Tibial nerve (tissue), 4 donors: ENCODE results near the gene SPINK9. TPM values are rescaled to one million over a fixed set of nuclear protein-coding genes. Genes with fewer than 3 reads are reported as not detected.

Experiments used
- DNase-seq, 2 donors: peaks; one replicate each; pipeline ENCODE4 v3.0.0-alpha.2; 2019; ENCODE audit warnings: low spot score in 2 of 2
- H3K27ac ChIP-seq, 4 donors: fragments of 200-600 bp; sonication (generic) in 3 of 4; one replicate each; pipeline ENCODE4 v1.5.1; 2017 to 2019; ENCODE audit warnings: mild to moderate bottlenecking in 1 of 4
- H3K27me3 ChIP-seq, 2 donors: fragments of 200-600 bp; sonication (generic) in 1 of 2; one replicate each; pipeline versions ENCODE4 v1.5.1 to v1.6.0; 2017 to 2019
- H3K36me3 ChIP-seq, 3 donors: fragments of 200-600 bp; sonication (generic); one replicate each; pipeline ENCODE4 v1.5.1; 2018 to 2019
- H3K4me1 ChIP-seq, 4 donors: fragments of 200-600 bp; sonication (generic) in 3 of 4; one replicate each; pipeline ENCODE4 v1.5.1; 2017 to 2019
- H3K4me3 ChIP-seq, 4 donors: fragments of 200-600 bp; sonication (generic) in 3 of 4; one replicate each; pipeline ENCODE4 v1.5.1; 2017 to 2019; ENCODE audit warnings: mild to moderate bottlenecking in 1 of 4, moderate library complexity in 1 of 4
- H3K9me3 ChIP-seq, 4 donors: fragments of 200-600 bp; sonication (generic) in 3 of 4; one replicate each; pipeline ENCODE4 v1.5.1; 2017 to 2019
- CTCF ChIP-seq, 5 experiments: fragments of 200-600 bp in 3 of 5; fragments of 450-650 bp in 2 of 5; sonication (generic) in 3 of 5; IDR thresholded peaks; one replicate each; pipeline ENCODE4 v1.5.1; 2016 to 2019; ENCODE audit warnings: antibody characterized with exemption in 5 of 5, mild to moderate bottlenecking in 3 of 5, moderate library complexity in 2 of 5
- EP300 ChIP-seq, 2 donors: sonication (generic); formaldehyde crosslinking; IDR thresholded peaks; one replicate each; pipeline ENCODE4 v1.6.1; 2017; ENCODE audit warnings: antibody characterized with exemption in 2 of 2, mild to moderate bottlenecking in 1 of 2
- POLR2A ChIP-seq, 2 donors: fragments of 450-650 bp; IDR thresholded peaks; one replicate each; pipeline ENCODE4 v1.6.1; 2017; ENCODE audit warnings: antibody characterized with exemption in 2 of 2, mild to moderate bottlenecking in 2 of 2, moderate library complexity in 2 of 2
- WGBS, 2 donors: methylation state at CpG; one replicate each; pipeline ENCODE4 v1.1.5; 2018; 5-methylcytosine and 5-hydroxymethylcytosine counted together
- total RNA-seq, 4 donors: library from RNA; depleted of rRNA; stranded (reverse); fragments of >200 nt; gene quantifications; one replicate each; pipeline ENCODE4 v1.1.0, GENCODE V29; 2016

SPINK9 gene
- not detected for total RNA-seq

- Histone ChIP-seq H3K4me1 (no peaks in the 10 kb centered on the region), H3K27ac (no peak within 1 kb of the TSS), H3K4me3 (no peak within 1 kb of the TSS), H3K27me3 (no peaks in the 10 kb centered on the region), H3K9me3 (peaks cover 0 to 16% (median 2%) of the 10 kb centered on the region in 4 donors), H3K36me3 (peaks cover 0 to 17% (median 0%) of the 10 kb centered on the region in 3 donors)
- 87 to 93% methylated on average over 3 of the region's 3 CpGs for WGBS, 2 donors
- no peak for DNase-seq
- TF ChIP-seq EP300 (IDR thresholded peaks at IDR 0.05) (no peak), CTCF (IDR thresholded peaks at IDR 0.05) (no peak), POLR2A (IDR thresholded peaks at IDR 0.05) (no peak)
Measured at GRCh38 chr5:148335259-148335658, at the start of gene SPINK9. TSS of gene SPINK9 (plus strand) at chr5:148335559. CDS start at chr5:148335614, 55 bp downstream.

- DNase-seq = no peak
- 66 to 75% methylated on average over 6 of the region's 6 CpGs for WGBS, 2 donors
- no peaks in the 10 kb centered on the region for H3K4me1 ChIP-seq
- no peak for TF ChIP-seq EP300 (IDR thresholded peaks at IDR 0.05)
- no peak for TF ChIP-seq POLR2A (IDR thresholded peaks at IDR 0.05)
- TF ChIP-seq CTCF (IDR thresholded peaks at IDR 0.05) = no peak
- H3K4me3 ChIP-seq = no peak overlapping the region
- no peaks in the 10 kb centered on the region for H3K27me3 ChIP-seq
- peaks cover 0 to 17% (median 0%) of the 10 kb centered on the region in 3 donors for H3K36me3 ChIP-seq
- no peak overlapping the region for H3K27ac ChIP-seq
- H3K9me3 ChIP-seq = peaks cover 0 to 4% (median 2%) of the 10 kb centered on the region in 4 donors
Measured at GRCh38 chr5:148290271-148291195, 44.8 kb upstream of the SPINK9 start.

GRCh38 chr5:148297731-148298130, 37.6 kb upstream of the SPINK9 start:
- Histone ChIP-seq H3K4me3 (no peak overlapping the region), H3K27ac (no peak overlapping the region), H3K27me3 (no peaks in the 10 kb centered on the region), H3K9me3 (no peaks in the 10 kb centered on the region), H3K36me3 (no peaks in the 10 kb centered on the region), H3K4me1 (no peaks in the 10 kb centered on the region)
- TF ChIP-seq EP300 (IDR thresholded peaks at IDR 0.05) (no peak), POLR2A (IDR thresholded peaks at IDR 0.05) (no peak), CTCF (IDR thresholded peaks at IDR 0.05) (no peak)
- no peak for DNase-seq
- WGBS, 2 donors = 70 to 74% methylated on average over 4 of the region's 4 CpGs

- no peaks in the 10 kb centered on the region for H3K27me3 ChIP-seq
- H3K36me3 ChIP-seq = no peaks in the 10 kb centered on the region
- DNase-seq = no peak
- TF ChIP-seq CTCF (IDR thresholded peaks at IDR 0.05) = no peak
- peaks cover 0 to 11% (median 0%) of the 10 kb centered on the region in 4 donors for H3K9me3 ChIP-seq
- H3K27ac ChIP-seq = no peak overlapping the region
- H3K4me3 ChIP-seq = no peak overlapping the region
- no peaks in the 10 kb centered on the region for H3K4me1 ChIP-seq
- 83 to 89% methylated on average over 1 of the region's 1 CpG for WGBS, 2 donors
Measured at GRCh38 chr5:148306446-148306845, 28.9 kb upstream of the SPINK9 start.

- 81 to 83% methylated on average over 3 of the region's 3 CpGs for WGBS, 2 donors
Measured at GRCh38 chr5:148309019-148309418, 26.3 kb upstream of the SPINK9 start.

More at GRCh38 chr5:148309019-148309418, 26.3 kb upstream of the SPINK9 start:
- DNase-seq = no peak
- TF ChIP-seq POLR2A (IDR thresholded peaks at IDR 0.05) = no peak
- TF ChIP-seq CTCF (IDR thresholded peaks at IDR 0.05) = no peak
- no peak for TF ChIP-seq EP300 (IDR thresholded peaks at IDR 0.05)
- Histone ChIP-seq H3K27me3 (no peaks in the 10 kb centered on the region), H3K36me3 (no peaks in the 10 kb centered on the region), H3K4me1 (no peaks in the 10 kb centered on the region), H3K27ac (no peak overlapping the region), H3K4me3 (no peak overlapping the region), H3K9me3 (peaks cover 0 to 11% (median 0%) of the 10 kb centered on the region in 4 donors)
